CD4-positive, alpha-beta T cell treated with Interleukin-4 for 4 hours (primary cell): ENCODE results near the gene AIFM2.
"Not testable (repeated sequence)": the region's sequence is repeated elsewhere in the genome, so short reads cannot be mapped to it uniquely, and the experiment has no call there.

Experiments used
- DNase-seq: peaks from one replicate; pipeline ENCODE4 v3.0.0-alpha.2; 2020

AIFM2 gene

DNA sequence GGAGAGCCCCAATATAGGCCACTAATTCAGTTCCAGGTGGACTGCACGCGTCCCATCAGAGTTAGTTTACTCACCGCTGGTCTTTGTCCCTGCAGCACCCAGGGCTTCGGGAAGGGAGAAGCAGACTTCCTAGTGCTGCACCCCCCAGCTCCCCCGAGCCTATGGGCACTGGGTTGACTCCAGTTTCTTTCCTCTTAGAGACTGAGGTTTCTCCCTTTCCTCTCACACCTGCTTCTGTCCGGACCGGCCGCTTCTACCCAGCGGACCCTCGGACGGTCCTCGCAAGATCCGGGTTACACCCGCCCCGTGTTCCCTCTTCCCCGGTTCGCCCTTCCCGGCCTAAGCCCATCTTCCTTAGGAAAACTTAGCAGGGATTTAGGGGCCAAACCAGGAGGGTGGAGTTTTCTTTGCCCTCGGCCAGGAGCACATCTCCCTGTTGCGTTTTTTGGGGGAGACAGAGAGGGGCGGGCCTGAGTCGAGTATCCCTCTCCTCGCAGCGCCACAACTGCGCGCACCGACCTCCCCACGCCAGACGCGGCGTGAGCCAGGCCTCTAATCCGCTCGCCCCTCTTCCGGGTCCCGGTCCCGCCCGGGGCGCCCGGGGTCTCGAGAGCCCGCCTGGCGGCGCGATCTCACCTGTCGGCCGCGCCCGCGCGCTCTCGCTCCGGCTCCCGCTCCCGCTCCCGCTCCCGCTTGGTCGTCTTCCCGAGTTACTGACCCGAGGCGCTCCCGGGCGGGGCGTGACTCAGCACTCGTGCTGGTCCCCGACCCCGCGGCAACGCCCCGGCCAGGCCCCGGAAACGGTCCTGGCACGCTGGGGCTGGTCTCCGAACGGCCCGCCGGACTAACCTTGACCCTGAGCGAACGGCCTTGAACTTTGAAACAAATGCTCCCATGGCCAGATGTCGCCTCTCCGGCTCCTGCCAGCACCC, at the start of gene AIFM2:
AIFM2 (minus strand) TSS at position 728 of the 932 bp plus-strand sequence. CDS start 8,741 bp downstream, outside the sequence.
- no peak for DNase-seq

DNA sequence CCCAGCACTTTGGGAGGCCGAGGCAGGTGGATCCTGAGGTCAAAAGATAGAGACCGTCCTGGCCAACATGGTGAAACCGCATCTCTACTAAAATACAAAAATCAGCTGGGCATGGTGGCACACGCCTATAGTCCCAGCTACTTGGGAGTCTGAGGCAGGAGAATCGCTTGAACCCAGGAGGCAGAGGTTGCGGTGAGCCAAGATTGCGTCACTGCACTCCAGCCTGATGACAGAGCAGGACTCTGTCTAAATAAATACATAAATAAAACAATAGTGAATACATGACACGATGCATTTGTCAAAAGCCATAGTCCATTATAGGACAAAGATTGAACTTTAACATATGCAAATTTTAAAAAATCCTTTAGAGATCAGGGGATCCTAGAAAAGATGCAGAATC, 46.6 kb upstream of the AIFM2 start:
- not testable (repeated sequence) for DNase-seq

DNA sequence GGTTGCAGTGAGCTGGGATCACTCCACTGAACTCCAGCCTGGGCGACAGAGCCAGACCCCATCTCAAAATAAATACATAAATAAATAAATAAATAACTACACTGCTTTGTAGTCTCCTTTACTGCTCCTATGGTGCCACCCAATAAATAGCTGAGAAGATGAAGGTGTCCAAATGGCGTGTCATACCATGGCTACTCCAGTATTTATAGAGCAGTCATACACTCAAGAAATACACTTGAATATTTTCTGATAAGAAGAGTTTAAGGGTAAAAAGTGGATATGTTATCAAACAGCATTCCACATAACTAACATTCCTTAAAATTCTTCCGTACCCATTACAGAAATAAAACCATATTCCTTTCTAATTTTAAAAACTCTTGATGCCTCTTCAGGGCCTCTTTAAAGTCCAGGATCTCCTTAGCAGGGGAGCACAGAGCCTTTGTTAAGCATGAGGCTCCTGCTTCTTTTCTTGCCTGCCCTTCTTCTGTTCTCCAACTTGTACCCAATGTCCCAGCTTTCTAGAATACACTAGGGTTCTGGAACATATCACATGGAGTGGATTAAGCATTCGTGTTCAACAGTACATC, 45.6 kb upstream of the AIFM2 start:
- no peak for DNase-seq

GRCh38 chr10:70176441-70176840, 43.8 kb upstream of the AIFM2 start:
- no peak for DNase-seq

- no peak for DNase-seq
Observed at GRCh38 chr10:70175516-70175915, 42.9 kb upstream of the AIFM2 start.

GRCh38 chr10:70174058-70174741, 41.6 kb upstream of the AIFM2 start:
- peak; percentile 72 for DNase-seq

GRCh38 chr10:70169649-70170364, 37.2 kb upstream of the AIFM2 start:
- no peak for DNase-seq

- peak; percentile 53 for DNase-seq
Observed at GRCh38 chr10:70169011-70169410, 36.4 kb upstream of the AIFM2 start.

- DNase-seq, result no peak
Observed at GRCh38 chr10:70167246-70167645, 34.6 kb upstream of the AIFM2 start.

DNA sequence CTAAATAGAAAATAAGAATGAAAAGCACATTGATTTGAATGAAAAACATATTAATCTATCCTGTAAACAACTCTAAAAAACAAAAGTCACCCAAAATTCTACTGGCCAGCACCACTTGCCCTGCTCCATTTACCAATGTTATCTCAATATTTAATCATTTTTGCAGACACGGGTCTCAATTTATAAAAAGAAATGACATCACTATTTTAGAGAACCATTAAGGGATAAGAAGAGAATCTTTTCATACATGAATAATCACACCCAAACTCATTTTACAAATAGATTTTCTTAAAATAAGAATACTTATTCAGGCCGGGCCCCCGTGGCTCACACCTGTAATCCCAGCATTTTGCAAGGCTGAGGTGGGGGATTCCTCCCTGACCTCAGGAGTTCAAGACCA, 33.8 kb upstream of the AIFM2 start:
- DNase-seq, result no peak

GRCh38 chr10:70164163-70164562, 31.5 kb upstream of the AIFM2 start:
- DNase-seq, result no peak

GRCh38 chr10:70163448-70163847, 30.8 kb upstream of the AIFM2 start:
- DNase-seq, result no peak

DNA sequence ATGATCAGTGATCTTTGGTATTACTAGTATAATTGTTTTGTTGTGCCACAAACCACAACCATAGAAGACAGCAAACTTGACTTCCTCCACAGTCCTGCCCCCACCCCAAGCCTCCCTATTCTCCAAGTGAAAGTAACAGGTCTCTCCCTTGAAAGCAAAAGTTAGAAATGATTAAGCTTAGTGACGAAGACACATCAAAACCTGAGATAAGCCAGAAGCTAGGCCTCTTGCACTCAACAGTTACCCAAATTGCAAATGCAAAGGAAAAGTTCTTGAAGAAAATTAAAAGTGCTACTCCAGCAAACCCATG, 30.2 kb upstream of the AIFM2 start:
- peak; percentile 79 for DNase-seq

GRCh38 chr10:70162151-70162891, 29.7 kb upstream of the AIFM2 start:
- no peak for DNase-seq

GRCh38 chr10:70160798-70161197, 28.2 kb upstream of the AIFM2 start:
- no peak for DNase-seq

DNA sequence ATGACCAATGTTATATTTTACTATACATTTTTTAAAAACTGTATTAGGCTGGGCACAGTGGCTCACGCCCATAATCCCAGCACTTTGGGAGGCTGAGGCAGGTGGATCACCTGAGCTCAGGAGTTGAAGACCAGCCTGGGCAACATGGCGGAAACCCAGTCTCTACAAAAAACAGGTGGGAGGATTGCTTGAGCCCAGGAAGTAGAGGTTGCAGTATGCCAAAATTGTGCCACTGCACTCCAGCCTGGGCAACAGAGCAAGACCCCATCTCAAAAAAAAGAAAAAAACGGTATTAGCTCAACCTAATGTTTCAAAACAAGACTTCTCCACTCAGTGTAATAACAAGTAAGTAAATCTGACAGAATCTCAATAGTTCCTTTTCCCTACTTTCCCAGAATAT, 26.7 kb upstream of the AIFM2 start:
- not testable (repeated sequence) for DNase-seq

- DNase-seq, result no peak
Observed at GRCh38 chr10:70158113-70158512, 25.5 kb upstream of the AIFM2 start.

DNA sequence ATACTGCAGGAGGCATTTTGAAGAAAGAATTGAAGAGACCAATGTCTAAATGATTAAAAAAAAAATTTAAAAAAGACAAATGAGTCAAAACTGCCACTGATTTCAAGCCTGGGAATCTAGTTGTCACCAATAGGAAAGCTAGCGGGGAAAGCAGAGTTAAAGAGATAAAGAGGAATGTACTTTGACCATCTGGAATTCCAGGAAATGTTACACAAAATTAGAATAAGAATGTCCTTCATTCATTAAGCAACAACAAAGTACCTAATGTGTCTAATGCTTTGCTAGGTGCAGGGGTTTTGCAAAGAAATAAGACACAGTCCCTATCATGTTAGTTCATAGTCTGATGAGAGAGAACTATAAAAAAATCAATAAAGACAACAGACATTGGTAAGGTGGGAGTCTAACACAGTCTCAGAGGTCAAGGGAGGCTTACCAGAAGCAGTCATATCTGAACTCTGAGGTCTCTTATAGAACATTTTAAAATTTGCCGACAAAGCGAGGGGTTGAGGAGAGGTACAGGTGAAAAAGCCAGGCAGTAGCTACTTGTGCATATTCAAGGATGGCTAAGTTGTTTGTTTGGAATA, 22.7 kb upstream of the AIFM2 start:
- no peak for DNase-seq

DNA sequence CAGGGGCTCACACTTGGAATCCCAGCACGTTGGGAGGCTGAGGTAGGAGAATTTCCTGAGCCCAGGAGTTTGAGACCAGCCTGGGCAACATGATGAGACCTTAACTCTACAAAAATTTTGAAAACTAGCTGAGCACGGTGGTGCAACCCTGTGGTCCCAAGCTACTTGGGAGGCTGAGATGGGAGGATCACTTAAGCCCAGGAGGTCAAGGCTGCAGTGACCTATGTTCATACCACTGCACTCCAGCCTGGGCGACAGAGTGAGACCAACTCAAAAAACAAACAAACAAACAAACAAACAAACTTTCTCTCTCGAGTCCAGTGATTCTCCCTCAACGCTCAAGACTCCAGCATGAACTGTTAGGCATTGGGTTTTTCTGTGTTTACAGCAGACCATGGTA, 15.9 kb upstream of the AIFM2 start:
- no peak for DNase-seq

DNA sequence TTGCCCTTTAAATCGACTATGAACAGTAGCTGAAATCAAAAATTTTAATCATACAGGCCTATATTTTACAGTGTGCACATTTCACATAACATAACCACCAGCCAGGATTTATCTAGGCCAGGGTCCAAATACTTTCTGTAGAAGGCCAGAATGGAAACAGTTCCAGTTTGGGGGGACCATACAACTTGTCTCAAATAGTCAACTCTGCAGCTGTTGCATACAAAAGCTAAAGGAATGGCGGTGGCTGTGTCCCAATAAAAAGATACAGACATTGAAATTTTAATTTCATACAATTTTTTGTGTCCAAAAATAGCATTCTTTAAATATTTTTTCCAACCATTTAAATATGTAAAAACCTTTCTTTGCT, 14.6 kb upstream of the AIFM2 start:
- DNase-seq, result no peak

DNA sequence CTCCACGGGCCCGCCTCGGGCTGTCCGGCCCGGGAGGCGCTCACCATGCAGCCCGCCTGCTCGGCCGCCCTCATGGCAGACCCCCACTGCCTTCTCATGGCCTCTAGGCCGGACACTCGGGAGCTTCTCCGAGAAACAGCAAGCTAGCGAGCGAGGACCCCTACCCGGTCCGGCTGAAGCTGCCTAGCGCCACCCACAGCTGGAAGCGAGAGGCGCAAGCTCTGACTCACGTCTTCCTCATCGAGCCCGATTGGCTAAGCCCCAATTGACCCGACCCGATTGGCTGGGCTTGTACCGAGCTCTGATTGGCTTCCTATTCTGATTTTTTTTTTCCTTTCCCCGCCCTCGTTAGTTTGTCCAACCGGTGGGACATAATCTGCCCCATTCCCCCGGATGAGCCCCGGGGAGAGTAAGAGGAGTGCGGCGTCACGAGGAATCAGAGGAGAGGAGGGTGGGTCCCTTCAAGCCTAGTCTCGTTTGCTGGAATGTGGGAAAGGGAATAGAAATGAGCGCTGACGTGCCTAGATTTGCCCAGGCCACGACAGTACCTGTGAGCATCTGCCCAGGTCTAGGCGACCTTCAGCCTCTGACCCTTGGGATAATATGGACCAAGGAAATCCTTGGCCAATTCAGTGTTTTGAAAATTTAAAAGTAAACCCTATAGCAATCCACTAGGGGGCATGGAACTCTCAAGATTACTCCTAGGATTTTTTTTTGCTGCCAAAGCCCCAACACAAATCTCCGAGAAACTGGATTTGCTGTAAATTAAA, 14.0 kb upstream of the AIFM2 start, which contains the start of gene TYSND1:
TYSND1 (minus strand) TSS at position 212 of the 770 bp plus-strand sequence; CDS start at position 98, 114 bp downstream.
- DNase-seq, result peak; percentile 93
